Measurements from ENCODE around the gene OR51B6.
"Not testable (repeated sequence)": the region's sequence is repeated elsewhere in the genome, so short reads cannot be mapped to it uniquely, and the experiment has no call there.

The OR51B6 gene

GRCh38 chr11:5364214-5364613, 12.9 kb downstream of the OR51B6 start:
- peak; percentile 58 for DNase-seq (ENCODE audit: low spot score)

- DNase-seq (ENCODE audit: low spot score): not testable (repeated sequence)
These were observed 15.1 kb downstream of the OR51B6 start for GRCh38 chr11:5366365-5366764.

- no peak for DNase-seq (ENCODE audit: low spot score)
These were observed 15.5 kb downstream of the OR51B6 start for GRCh38 chr11:5366856-5367255.

GRCh38 chr11:5367448-5368074, 16.3 kb downstream of the OR51B6 start:
- DNase-seq (ENCODE audit: low spot score): peak; percentile 25

DNA sequence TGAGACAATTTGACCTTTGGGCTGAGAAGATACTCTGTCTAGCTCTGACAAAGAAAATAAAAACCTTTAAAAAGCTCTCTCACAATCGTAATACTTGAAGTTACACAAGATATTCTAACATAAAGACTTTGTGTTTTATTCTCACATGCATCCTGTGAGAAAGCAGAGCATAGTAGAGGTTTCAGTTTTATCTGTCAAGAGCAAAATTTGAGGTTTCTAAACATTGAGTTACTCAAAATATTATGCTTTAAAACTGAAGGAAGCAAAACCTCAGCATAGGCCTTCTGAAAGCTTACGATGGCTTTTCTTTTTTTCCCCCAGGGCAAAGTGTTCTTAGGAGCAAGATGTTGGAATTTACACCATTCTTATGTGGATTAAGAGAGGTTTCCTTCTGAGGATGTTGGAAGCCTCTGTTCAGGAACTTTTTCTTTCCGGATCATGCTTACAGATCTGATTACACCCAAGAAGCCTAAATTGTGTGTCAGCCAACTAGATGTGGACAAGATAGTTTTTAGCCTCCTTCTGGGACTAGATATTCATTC, 17.3 kb downstream of the OR51B6 start:
- no peak for DNase-seq (ENCODE audit: low spot score)

GRCh38 chr11:5369789-5370188, 18.5 kb downstream of the OR51B6 start:
- DNase-seq (ENCODE audit: low spot score): peak; percentile 22

- peak; percentile 69 for DNase-seq (ENCODE audit: low spot score)
These were observed 29.5 kb downstream of the OR51B6 start for GRCh38 chr11:5380740-5381342.

DNA sequence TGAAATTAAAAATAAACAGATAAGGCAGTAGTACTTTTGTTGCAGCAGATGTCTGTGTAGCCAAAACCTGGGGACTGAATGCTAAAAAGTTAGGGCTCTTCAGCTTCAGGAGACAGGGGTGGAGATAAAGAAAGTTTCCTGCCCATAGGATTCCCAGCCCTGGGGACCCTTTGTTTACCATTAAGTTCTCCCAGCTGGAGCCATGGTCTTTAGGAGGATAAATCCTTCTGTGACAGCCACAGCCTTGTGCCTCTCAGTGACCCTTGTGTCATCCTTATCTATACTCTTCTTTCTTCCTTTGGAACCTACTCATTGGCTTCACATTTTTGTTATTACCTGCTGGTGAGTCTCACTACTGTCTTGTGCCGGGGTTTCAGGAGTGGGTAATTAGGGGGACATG, 32.3 kb downstream of the OR51B6 start, which contains the start of gene OR51M1:
OR51M1 (plus strand) TSS at position 237 of the 400 bp plus-strand sequence. CDS start 5,587 bp downstream, outside the sequence.
- DNase-seq (ENCODE audit: low spot score): no peak

DNA sequence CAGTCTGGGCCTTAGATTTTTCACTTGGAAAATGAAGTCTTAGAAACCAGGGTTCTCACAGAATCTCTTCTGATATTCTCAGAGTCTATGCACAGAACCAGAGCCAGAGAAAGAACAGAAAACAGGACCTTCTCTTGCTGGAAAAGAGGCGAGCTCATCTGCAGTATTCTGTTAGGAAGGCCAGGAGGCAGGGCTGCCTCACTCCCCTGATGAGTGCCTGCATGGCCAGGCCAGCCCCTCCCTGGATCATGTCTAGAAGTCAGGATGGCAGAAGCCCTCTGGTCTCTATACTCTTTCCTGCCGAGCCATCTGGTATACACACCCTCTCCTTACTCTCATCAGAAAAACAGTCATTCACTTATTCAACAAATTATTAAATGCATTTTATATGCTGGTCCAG, 33.0 kb downstream of the OR51B6 start:
- no peak for DNase-seq (ENCODE audit: low spot score)

GRCh38 chr11:5390210-5390609, 38.9 kb downstream of the OR51B6 start:
- no peak for DNase-seq (ENCODE audit: low spot score)

GRCh38 chr11:5394091-5394490, 42.8 kb downstream of the OR51B6 start:
- DNase-seq (ENCODE audit: low spot score): no peak

- DNase-seq (ENCODE audit: low spot score): no peak
These were observed 47.6 kb downstream of the OR51B6 start for GRCh38 chr11:5398936-5399335.
